HG03575 (cell line): ENCODE data around the gene PARP6.

ENCODE experiments used
- ATAC-seq: cut with Tn5 transposase; IDR thresholded peaks from one replicate; pipeline ENCODE4 v1.9.1; 2021; ENCODE audit not compliant: unreplicated experiment, insufficient number of reproducible peaks, low FRiP score; ENCODE audit errors: extremely low read depth

The PARP6 gene

GRCh38 chr15:72236381-72237003 is 35.9 kb downstream of the PARP6 start:
- ATAC-seq, result no peak

DNA sequence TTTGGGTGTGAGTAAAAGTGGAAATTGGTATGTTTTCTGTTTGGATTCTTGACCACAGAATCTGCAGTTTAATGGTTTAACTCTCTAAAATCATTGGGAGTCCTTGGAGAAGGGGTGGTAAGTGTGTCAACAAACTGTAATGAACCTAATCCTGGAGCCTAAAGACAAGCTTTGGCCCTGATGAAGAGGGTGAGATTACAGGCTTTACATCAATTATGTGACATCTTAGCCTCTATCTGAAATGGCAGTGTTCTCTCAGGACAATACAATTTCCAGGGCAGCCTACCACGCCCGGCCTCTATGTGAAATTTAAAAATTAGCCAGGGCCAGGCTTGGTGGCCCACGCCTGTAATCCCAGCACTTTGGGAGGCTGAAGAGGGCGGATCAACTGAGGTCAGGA is 37.1 kb downstream of the PARP6 start:
- no peak for ATAC-seq

- ATAC-seq, result no peak
Measured at GRCh38 chr15:72233769-72234168, 38.6 kb downstream of the PARP6 start.

DNA sequence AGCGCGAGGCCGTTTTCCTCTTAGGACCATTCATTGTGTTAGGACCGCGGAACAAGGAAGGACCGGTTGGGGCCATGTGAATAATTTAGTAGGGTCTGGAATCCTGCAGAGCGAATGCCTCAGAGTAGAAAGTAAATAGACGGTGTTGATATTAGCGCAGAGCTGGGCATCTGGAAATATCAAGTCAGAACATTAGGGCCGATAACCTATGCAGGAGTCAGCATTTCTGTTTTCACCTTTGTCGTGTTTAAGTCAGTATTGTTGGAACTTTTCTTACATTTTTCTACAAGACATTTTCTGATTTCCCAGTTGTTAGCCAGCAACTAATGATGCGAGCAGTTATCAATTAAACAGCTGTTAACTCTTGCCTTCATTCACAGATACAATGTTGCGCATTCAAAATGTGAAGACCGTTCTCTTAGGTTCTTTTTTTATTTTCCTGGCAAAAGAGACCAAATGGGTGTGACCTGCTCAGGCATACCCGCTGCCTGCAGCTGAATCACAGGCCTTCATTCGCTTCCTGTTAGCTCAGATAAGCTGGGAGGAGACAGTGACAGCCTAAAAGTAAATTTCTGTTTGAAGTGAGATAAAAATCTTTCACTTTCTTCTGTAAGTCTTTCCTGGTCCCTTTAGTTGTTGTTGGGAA is 40.4 kb downstream of the PARP6 start:
- no peak for ATAC-seq

GRCh38 chr15:72231066-72231832 is 41.1 kb downstream of the PARP6 start, which contains the start of gene PKM:
Gene PKM, minus strand, starts transcription at chr15:72231190. Its CDS starts 12,093 bp downstream, at chr15:72219097.
- ATAC-seq, result no peak

GRCh38 chr15:72230197-72231065 is 41.9 kb downstream of the PARP6 start:
- ATAC-seq, result no peak

GRCh38 chr15:72229947-72230196 is 42.5 kb downstream of the PARP6 start:
- no peak for ATAC-seq

DNA sequence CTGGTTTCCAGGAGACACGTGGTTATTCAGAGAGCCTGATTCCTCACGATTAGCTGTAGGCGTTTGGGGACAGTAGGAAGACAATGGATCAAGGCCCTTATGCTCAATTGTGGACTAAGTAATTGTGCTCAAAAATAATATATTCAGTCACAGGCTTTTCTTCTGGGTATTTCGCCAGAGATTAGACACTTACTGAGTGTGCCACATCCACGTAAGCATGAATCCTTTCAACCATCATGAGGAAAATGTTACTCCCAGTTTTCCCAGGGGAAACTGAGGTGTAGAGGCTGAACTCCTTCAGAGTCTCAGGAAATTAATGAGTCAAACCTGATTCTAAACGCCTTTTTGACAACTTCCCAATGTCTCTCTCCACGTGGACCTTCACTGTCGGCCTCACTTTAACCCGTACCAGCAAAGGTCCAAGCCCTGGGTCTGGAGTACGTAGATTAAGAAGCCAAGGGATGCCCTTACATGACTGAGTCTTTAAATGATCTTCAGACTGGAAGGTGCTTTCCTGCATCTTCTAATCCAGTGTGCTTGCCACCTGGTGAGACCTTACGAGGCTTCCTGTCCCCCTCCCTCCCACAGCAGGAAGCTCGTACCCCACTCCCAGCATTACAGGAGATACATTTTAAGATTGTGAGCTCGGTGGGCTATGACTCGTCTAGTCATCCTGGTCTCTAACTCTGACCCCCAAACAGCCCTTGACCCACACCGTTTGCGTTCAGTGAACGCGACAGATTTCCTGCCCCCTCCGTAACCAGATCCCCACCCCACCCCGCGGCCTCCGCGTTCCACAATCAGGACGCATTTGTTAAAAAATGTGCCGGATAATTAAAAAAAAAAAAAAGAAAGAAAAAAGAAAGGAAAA is 43.0 kb downstream of the PARP6 start:
- no peak for ATAC-seq

DNA sequence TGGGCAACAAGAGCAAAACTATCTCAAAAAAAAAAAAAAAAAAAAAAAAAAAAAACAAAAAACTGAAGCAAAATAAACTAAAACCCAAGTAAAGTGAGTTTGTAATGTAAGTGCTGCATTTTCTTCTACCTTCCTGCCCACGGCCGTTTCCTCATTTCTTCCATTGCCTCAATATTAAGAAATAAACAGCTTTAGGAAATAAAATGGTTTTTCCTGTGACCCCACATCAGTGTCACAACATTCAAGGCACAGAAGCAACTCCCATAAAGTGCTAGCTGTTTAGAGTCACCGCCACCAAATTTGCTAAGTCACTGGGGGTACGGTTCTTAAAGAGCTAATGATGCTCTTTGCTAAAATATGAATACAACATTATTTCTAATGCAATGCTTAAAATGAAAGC is 44.6 kb downstream of the PARP6 start:
- ATAC-seq, result no peak

DNA sequence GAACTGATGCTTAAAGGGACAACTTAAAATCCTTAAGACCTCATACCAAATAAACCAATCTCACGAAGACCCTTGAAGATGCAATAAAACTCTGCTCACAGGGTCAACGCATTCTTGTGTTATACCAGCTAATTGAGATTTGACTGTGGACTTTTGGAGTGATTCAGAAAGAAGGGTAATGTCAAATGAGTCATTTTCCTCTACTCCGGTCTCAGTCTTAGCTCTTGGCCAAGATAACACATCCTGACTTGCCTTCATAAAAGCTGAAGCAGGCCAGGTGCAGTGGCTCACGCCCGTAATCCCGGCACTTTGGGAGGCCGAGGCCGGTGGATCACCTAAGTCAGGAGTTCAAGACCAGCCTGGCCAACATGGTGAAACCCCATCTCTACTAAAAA is 45.2 kb downstream of the PARP6 start:
- ATAC-seq, result no peak

GRCh38 chr15:72223278-72223677 is 49.1 kb downstream of the PARP6 start:
- ATAC-seq, result no peak

DNA sequence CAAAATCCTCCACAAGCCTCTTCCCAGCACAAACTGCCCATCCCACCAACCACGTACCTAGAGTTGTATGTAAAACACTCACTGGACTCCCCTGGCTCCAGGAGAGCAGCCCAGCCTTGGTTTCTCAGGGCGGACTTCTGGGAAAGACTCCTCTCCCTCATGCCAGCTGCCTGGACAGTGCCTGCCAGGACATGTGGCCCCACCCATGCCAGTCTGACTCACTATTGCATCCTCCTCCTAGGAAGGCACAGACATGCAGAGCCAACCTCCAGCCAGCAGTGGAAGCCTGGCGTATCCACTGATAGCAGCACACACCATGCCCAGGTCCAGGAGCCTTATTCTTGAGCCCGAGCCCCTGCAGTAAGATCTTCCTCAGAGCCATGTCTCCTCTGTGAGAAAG is 50.0 kb downstream of the PARP6 start:
- no peak for ATAC-seq

DNA sequence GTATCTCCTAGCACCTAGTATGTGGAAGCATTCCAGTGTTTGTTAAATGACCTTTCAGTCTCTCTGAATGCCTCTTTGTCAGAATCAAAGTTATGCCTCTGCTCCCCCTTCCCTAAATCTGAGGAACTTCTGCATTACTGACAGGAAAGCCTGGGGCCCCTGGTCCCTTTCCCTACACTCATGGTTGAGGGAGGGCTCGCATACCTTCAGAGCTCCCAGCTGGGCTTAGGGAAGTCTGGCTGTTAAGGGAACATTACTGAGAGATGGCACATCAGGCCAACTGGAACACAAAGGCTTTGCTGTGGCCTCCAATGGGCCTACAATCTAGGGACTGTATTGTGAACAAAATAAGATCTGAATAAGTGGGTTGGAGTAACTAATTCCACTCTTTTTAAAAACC is 51.7 kb downstream of the PARP6 start:
- ATAC-seq, result no peak

- no peak for ATAC-seq
Measured at GRCh38 chr15:72217216-72217615, 55.1 kb downstream of the PARP6 start.

DNA sequence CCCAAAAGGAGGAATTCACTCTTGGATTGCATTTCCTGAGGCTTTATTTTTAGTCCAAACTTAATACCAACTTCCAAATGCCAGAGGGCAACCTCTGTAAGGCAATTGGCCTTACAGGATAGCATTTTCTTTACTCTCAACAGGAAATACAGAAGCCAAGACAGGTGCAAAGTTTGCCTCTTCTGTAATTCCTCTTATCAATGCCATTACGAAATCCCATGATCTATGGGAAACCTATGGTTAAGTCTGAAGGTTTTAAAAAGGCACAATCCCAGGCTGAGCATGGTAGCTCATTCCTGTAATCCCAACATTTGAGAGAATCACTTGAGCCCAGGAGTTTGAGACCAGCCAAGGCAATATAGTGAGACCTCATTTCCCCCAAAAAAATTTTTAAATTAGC is 56.3 kb downstream of the PARP6 start:
- no peak for ATAC-seq

- ATAC-seq, result no peak
Measured at GRCh38 chr15:72207558-72208085, 64.7 kb downstream of the PARP6 start.

- ATAC-seq, result no peak
Measured at GRCh38 chr15:72206677-72207000, 65.7 kb downstream of the PARP6 start.

DNA sequence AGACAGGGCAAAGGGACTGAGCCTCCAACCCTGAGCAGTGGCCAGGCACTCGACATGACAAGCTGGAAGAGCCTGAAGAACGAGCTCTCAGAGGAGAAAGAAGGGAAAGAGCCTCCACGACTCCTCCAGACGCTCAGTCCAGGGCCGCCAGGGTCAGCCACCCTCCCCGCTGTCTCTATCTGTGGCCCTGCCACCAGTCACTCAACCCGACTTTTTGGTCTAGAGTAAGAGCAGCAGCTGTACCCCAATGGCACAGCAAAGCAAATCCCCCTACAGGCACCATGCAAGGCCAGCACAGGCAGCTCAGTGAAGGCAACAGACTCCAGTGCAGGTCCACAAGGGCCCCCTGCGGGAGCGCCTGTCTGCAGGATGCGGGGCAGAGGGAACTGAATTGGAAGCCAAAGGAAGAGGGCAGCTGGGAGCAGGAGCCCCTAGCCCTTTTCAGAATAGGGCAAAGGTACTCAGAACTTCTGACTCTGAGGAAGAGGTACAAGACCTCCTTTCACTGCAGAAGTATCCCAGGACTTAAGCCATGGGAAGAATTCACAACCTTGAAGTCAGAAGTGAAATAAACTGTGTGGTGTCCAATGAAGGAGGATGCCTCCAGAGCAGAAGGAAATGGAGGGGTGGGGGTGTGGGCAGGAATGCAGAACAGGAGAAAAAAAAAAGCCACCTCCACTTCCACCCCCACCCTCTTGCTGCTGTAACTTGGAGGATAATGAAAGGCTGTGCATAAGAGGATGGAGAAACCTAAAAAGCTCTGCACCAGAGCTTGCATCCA is 66.3 kb downstream of the PARP6 start:
- no peak for ATAC-seq
